Iris pigment epithelial cell (primary cell): ENCODE measurements around the gene PSENEN.
A peak's percentile ranks its signal among the peaks of the same experiment; 100 is the strongest.
"Not testable (repeated sequence)": the region's sequence is repeated elsewhere in the genome, so short reads cannot be mapped to it uniquely, and the experiment has no call there.

Experiments used
- DNase-seq: peaks from one replicate; pipeline ENCODE4 v3.0.0-alpha.2; 2011; ENCODE audit warnings: low read depth

PSENEN gene

GRCh38 chr19:35751839-35752745, 6.6 kb downstream of the PSENEN start:
- no peak for DNase-seq

- no peak for DNase-seq
Measured at GRCh38 chr19:35752746-35753350, 7.4 kb downstream of the PSENEN start.

- DNase-seq, result no peak
Measured at GRCh38 chr19:35753634-35754369, 8.4 kb downstream of the PSENEN start.

GRCh38 chr19:35754370-35755130, 9.1 kb downstream of the PSENEN start:
- DNase-seq, result no peak

GRCh38 chr19:35755131-35755549, 9.7 kb downstream of the PSENEN start:
- no peak for DNase-seq

GRCh38 chr19:35755550-35756376, 10.3 kb downstream of the PSENEN start:
- DNase-seq, result peak; percentile 77

GRCh38 chr19:35756377-35757230, 11.2 kb downstream of the PSENEN start, which contains the start of gene HSPB6:
TSS of gene HSPB6 (minus strand) at chr19:35757029. CDS start at chr19:35757008, 21 bp downstream.
- DNase-seq, result peak; percentile 55

GRCh38 chr19:35757231-35757748, 11.8 kb downstream of the PSENEN start:
- DNase-seq, result peak; percentile 90

- DNase-seq, result peak; percentile 100
Measured at GRCh38 chr19:35757749-35758608, 12.5 kb downstream of the PSENEN start, which contains the start of gene PROSER3. TSS of gene PROSER3 (plus strand) at chr19:35758176. CDS start at chr19:35758216, 40 bp downstream.

- no peak for DNase-seq
Measured at GRCh38 chr19:35759697-35760096, 14.2 kb downstream of the PSENEN start.

GRCh38 chr19:35760711-35761349, 15.4 kb downstream of the PSENEN start:
- DNase-seq, result no peak

- DNase-seq, result no peak
Measured at GRCh38 chr19:35764432-35765315, 19.2 kb downstream of the PSENEN start.

- no peak for DNase-seq
Measured at GRCh38 chr19:35766571-35767104, 21.2 kb downstream of the PSENEN start.

- no peak for DNase-seq
Measured at GRCh38 chr19:35767288-35768081, 22.0 kb downstream of the PSENEN start.

GRCh38 chr19:35768082-35768421, 22.6 kb downstream of the PSENEN start:
- no peak for DNase-seq

GRCh38 chr19:35772362-35772761, 26.9 kb downstream of the PSENEN start:
- DNase-seq, result not testable (repeated sequence)
